Astrocyte (in vitro differentiated cells and primary cell): ENCODE measurements around the gene KCNMA1. TPM values are rescaled to one million over a fixed set of nuclear protein-coding genes. Genes with fewer than 3 reads are reported as not detected.

Source experiments
- DNase-seq: peaks from one replicate; pipeline ENCODE4 v3.0.0-alpha.2; 2010; ENCODE audit warnings: low read depth
- FAIRE-seq: peaks from 2 replicates; lab custom pipeline; 2011; peaks lifted over from hg19 to GRCh38; lab: Jason Lieb, UNC
- H2AFZ ChIP-seq: 2 replicates; pipeline ENCODE4 v1.6.0; 2012; ENCODE audit warnings: low read depth, low read length, inconsistent platforms
- H3K27ac ChIP-seq: 2 replicates; pipeline ENCODE4 v1.5.1; 2011; ENCODE audit warnings: low read depth, low read length, inconsistent platforms
- H3K27me3 ChIP-seq: 2 replicates; pipeline ENCODE4 v1.6.0; 2011; ENCODE audit warnings: low read length, inconsistent platforms; ENCODE audit not compliant: insufficient read depth
- H3K36me3 ChIP-seq: 2 replicates; pipeline ENCODE4 v1.5.1; 2011; ENCODE audit warnings: low read length, inconsistent platforms; ENCODE audit not compliant: insufficient read depth
- H3K4me1 ChIP-seq: 2 replicates; pipeline ENCODE4 v1.5.1; 2011; ENCODE audit warnings: low read length, inconsistent platforms; ENCODE audit not compliant: insufficient read depth
- H3K4me2 ChIP-seq: 2 replicates; pipeline ENCODE4 v1.6.0; 2012; ENCODE audit warnings: low read length, inconsistent platforms
- H3K4me3 ChIP-seq: 2 replicates; pipeline ENCODE4 v1.5.1; 2011; ENCODE audit warnings: low read depth, mild to moderate bottlenecking, low read length, inconsistent platforms; ENCODE audit not compliant: insufficient read depth
- H3K79me2 ChIP-seq: 2 replicates; pipeline ENCODE4 v1.6.0; 2012; ENCODE audit warnings: mild to moderate bottlenecking, low read length, inconsistent platforms; ENCODE audit not compliant: insufficient read depth
- H3K9ac ChIP-seq: 2 replicates; pipeline ENCODE4 v1.6.0; 2012; ENCODE audit warnings: mild to moderate bottlenecking, low read length, inconsistent platforms
- H3K9me3 ChIP-seq: 2 replicates; pipeline ENCODE4 v1.5.1; 2012; ENCODE audit warnings: low read depth, mild to moderate bottlenecking, low read length, inconsistent platforms; ENCODE audit not compliant: insufficient read depth
- H4K20me1 ChIP-seq: 2 replicates; pipeline ENCODE4 v1.6.0; 2012; ENCODE audit warnings: low read length, inconsistent platforms; ENCODE audit not compliant: insufficient read depth
- H3K27ac Mint-ChIP-seq: one replicate; pipeline ENCODE4 v1.8.0; 2021; ENCODE audit warnings: mild to moderate bottlenecking, mixed read lengths; ENCODE audit not compliant: unreplicated experiment
- H3K27me3 Mint-ChIP-seq: one replicate; pipeline ENCODE4 v1.8.0; 2021; ENCODE audit warnings: low read depth, mixed read lengths; ENCODE audit not compliant: unreplicated experiment
- H3K36me3 Mint-ChIP-seq: one replicate; pipeline ENCODE4 v1.8.0; 2021; ENCODE audit warnings: low read depth, mixed read lengths; ENCODE audit not compliant: unreplicated experiment
- H3K4me1 Mint-ChIP-seq: one replicate; pipeline ENCODE4 v1.8.0; 2021; ENCODE audit warnings: low read depth, mixed read lengths; ENCODE audit not compliant: unreplicated experiment
- H3K4me3 Mint-ChIP-seq: one replicate; pipeline ENCODE4 v1.8.0; 2021; ENCODE audit warnings: mild to moderate bottlenecking, moderate library complexity, mixed read lengths; ENCODE audit not compliant: unreplicated experiment
- H3K9me3 Mint-ChIP-seq: one replicate; pipeline ENCODE4 v1.8.0; 2021; ENCODE audit warnings: mild to moderate bottlenecking, mixed read lengths; ENCODE audit not compliant: unreplicated experiment
- CTCF ChIP-seq: IDR thresholded peaks from 2 replicates; pipeline ENCODE4 v1.5.1; 2011; ENCODE audit warnings: low read depth, mild to moderate bottlenecking, inconsistent platforms, low read length, moderate library complexity; ENCODE audit not compliant: insufficient read depth
- EZH2 ChIP-seq: IDR thresholded peaks from 2 replicates; pipeline ENCODE4 v1.6.1; 2012; ENCODE audit warnings: mild to moderate bottlenecking, low read length, inconsistent platforms; ENCODE audit not compliant: insufficient read depth
- total RNA-seq: library from RNA; stranded (reverse); gene quantifications from 2 replicates; pipeline ENCODE4 v1.2.1, GENCODE V29; 2021

The KCNMA1 gene
- total RNA-seq, 1 donor from 2014 or later = 45.8 TPM

GRCh38 chr10:77068969-77069368, 568.6 kb downstream of the KCNMA1 start:
- no peaks in the 10 kb centered on the region for H3K4me1 Mint-ChIP-seq
- no peaks in the 10 kb centered on the region for H3K9me3 ChIP-seq
- no peak overlapping the region for H3K27ac ChIP-seq
- no peak overlapping the region for H3K27ac Mint-ChIP-seq
- DNase-seq = no peak
- no peaks in the 10 kb centered on the region for H3K4me1 ChIP-seq
- no peak overlapping the region for H3K4me2 ChIP-seq
- H3K9me3 Mint-ChIP-seq = no peaks in the 10 kb centered on the region
- H3K36me3 ChIP-seq = peaks cover 7% of the 10 kb centered on the region
- no peaks in the 10 kb centered on the region for H3K27me3 ChIP-seq
- no peak overlapping the region for H3K4me3 ChIP-seq
- no peak overlapping the region for H3K4me3 Mint-ChIP-seq
- TF ChIP-seq CTCF = no peak
- no peaks in the 10 kb centered on the region for H3K27me3 Mint-ChIP-seq
- no peak for FAIRE-seq
- H3K36me3 Mint-ChIP-seq = peaks cover 31% of the 10 kb centered on the region
- no peaks in the 10 kb centered on the region for H3K79me2 ChIP-seq
- H2AFZ ChIP-seq = no peak overlapping the region
- no peak overlapping the region for H3K9ac ChIP-seq
- H4K20me1 ChIP-seq = no peaks in the 10 kb centered on the region

- Mint-ChIP-seq H3K4me3 (no peak overlapping the region), H3K4me1 (no peaks in the 10 kb centered on the region), H3K27ac (no peak overlapping the region), H3K27me3 (no peaks in the 10 kb centered on the region), H3K36me3 (peaks cover 29% of the 10 kb centered on the region), H3K9me3 (no peaks in the 10 kb centered on the region)
- TF ChIP-seq EZH2 = no peak
- TF ChIP-seq CTCF = no peak
- H3K9me3 ChIP-seq = no peaks in the 10 kb centered on the region
- H3K4me3 ChIP-seq = no peak overlapping the region
- no peak for FAIRE-seq
- no peak overlapping the region for H3K4me2 ChIP-seq
- no peak for DNase-seq
- no peaks in the 10 kb centered on the region for H3K4me1 ChIP-seq
- H3K36me3 ChIP-seq = peaks cover 4% of the 10 kb centered on the region
- no peak overlapping the region for H3K27ac ChIP-seq
- no peaks in the 10 kb centered on the region for H3K79me2 ChIP-seq
- H2AFZ ChIP-seq = no peak overlapping the region
- no peaks in the 10 kb centered on the region for H4K20me1 ChIP-seq
- no peak overlapping the region for H3K9ac ChIP-seq
- no peaks in the 10 kb centered on the region for H3K27me3 ChIP-seq
Measured at GRCh38 chr10:77068272-77068671, 569.3 kb downstream of the KCNMA1 start.

- H3K27me3 ChIP-seq = no peaks in the 10 kb centered on the region
Measured at GRCh38 chr10:77062381-77062780, 575.2 kb downstream of the KCNMA1 start.

More at GRCh38 chr10:77062381-77062780, 575.2 kb downstream of the KCNMA1 start:
- H3K4me2 ChIP-seq = no peak overlapping the region
- Mint-ChIP-seq H3K27ac (peak overlapping the region; percentile 14), H3K27me3 (no peaks in the 10 kb centered on the region), H3K36me3 (peaks cover 18% of the 10 kb centered on the region), H3K4me1 (no peaks in the 10 kb centered on the region), H3K9me3 (no peaks in the 10 kb centered on the region), H3K4me3 (no peak overlapping the region)
- H3K9ac ChIP-seq = no peak overlapping the region
- no peak for DNase-seq
- H3K4me1 ChIP-seq = no peaks in the 10 kb centered on the region
- no peak overlapping the region for H3K4me3 ChIP-seq
- no peak overlapping the region for H3K27ac ChIP-seq
- H3K79me2 ChIP-seq = no peaks in the 10 kb centered on the region
- no peaks in the 10 kb centered on the region for H4K20me1 ChIP-seq
- TF ChIP-seq CTCF (no peak), EZH2 (no peak)
- no peak for FAIRE-seq
- no peaks in the 10 kb centered on the region for H3K9me3 ChIP-seq
- H2AFZ ChIP-seq = no peak overlapping the region
- H3K36me3 ChIP-seq = no peaks in the 10 kb centered on the region
